GM12864 (cell line): ENCODE data around the gene DLGAP4.

Experiments used
- DNase-seq: peaks from one replicate; pipeline ENCODE4 v3.0.0-alpha.2; 2011; ENCODE audit warnings: low read depth
- H3K4me3 ChIP-seq: 2 replicates; pipeline ENCODE4 v1.5.1; 2011; ENCODE audit warnings: mild to moderate bottlenecking, low read depth, low read length, control low read depth
- TF ChIP-seq, protein P1 (sequence below): IDR thresholded peaks from 2 replicates; pipeline ENCODE4 v1.5.1; 2011; ENCODE audit warnings: low read depth, mild to moderate bottlenecking, moderate library complexity, low read length, control low read depth, inconsistent platforms; ENCODE audit errors: missing control alignments

The DLGAP4 gene

DNA sequence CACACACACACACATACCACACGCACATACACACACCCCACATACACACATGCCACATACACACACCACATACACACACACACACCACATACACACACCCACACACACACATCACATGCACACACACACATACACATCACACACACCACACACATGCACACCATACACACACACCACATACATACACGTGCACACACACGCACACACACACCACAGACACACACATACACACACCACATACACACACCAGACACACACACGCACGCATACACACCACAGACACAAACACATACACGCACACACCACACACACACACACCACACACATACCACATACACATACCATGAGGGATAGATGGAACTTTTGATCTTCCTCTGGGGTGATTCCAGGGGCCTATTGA lies 90.2 kb downstream of the DLGAP4 start:
- H3K4me3 ChIP-seq, result no peak overlapping the region
- no peak for DNase-seq
- TF ChIP-seq, protein P1, sequence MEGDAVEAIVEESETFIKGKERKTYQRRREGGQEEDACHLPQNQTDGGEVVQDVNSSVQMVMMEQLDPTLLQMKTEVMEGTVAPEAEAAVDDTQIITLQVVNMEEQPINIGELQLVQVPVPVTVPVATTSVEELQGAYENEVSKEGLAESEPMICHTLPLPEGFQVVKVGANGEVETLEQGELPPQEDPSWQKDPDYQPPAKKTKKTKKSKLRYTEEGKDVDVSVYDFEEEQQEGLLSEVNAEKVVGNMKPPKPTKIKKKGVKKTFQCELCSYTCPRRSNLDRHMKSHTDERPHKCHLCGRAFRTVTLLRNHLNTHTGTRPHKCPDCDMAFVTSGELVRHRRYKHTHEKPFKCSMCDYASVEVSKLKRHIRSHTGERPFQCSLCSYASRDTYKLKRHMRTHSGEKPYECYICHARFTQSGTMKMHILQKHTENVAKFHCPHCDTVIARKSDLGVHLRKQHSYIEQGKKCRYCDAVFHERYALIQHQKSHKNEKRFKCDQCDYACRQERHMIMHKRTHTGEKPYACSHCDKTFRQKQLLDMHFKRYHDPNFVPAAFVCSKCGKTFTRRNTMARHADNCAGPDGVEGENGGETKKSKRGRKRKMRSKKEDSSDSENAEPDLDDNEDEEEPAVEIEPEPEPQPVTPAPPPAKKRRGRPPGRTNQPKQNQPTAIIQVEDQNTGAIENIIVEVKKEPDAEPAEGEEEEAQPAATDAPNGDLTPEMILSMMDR, result no peak

DNA sequence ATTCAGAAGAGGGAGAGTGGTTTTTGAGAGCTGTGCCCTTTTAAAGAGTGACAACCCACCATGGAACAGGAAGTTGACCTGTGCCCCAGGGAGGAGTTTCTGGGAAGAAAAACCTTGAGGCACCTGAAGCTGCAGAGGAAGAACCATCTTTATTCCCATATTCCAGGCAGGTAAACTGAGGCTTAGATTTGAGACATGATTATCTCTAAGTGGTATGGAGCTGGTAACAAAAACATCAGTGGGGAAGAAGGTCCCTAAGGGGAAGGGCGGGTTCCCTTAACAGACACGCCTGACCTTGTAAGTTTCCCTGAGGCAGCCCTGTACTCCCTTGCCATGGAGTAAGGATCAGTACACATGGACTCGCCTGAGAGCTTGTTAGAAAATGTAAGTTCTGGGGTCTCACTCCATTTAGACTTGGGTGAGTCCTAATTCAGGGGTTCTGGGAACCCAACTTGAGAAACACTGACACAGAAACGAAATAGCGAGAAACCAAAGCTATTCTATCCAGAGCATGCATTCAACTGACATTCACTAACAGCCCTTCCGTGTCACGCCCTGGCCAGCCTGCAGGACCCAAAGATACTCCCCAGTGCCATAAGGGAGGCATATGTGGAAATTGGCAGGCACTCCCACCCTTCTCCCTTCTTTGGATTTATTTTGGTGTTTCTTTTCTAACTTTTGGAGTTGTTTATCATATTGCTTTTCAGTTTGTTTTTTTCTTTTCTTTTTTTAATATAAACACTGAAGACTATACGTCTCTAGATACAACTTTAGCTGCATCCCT lies 90.9 kb downstream of the DLGAP4 start:
- TF ChIP-seq, protein P1, result no peak
- DNase-seq, result no peak

DNA sequence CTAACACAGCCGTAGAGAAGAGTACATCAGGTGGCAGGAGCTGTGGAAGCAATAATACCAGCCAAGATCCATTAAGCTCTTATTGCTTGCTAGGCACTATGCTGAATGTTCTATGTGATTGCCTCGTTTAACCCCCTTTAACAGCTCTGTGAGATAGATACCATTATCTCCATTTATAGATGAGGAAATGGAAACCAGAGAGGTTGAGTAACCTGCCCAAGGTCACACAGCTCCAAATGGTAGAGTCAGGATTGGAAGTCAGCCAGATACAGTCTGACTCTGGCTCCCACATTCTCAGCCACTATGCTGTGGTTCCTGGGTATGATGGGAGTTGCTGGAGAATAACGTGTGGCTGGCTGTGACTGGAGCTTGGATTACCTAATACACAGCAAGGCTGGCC lies 92.4 kb downstream of the DLGAP4 start:
- H3K4me3 ChIP-seq, result no peak overlapping the region
- TF ChIP-seq, protein P1, result no peak
- no peak for DNase-seq

More for the DNA sequence above, 90.9 kb downstream of the DLGAP4 start:
- H3K4me3 ChIP-seq, result no peak overlapping the region

DNA sequence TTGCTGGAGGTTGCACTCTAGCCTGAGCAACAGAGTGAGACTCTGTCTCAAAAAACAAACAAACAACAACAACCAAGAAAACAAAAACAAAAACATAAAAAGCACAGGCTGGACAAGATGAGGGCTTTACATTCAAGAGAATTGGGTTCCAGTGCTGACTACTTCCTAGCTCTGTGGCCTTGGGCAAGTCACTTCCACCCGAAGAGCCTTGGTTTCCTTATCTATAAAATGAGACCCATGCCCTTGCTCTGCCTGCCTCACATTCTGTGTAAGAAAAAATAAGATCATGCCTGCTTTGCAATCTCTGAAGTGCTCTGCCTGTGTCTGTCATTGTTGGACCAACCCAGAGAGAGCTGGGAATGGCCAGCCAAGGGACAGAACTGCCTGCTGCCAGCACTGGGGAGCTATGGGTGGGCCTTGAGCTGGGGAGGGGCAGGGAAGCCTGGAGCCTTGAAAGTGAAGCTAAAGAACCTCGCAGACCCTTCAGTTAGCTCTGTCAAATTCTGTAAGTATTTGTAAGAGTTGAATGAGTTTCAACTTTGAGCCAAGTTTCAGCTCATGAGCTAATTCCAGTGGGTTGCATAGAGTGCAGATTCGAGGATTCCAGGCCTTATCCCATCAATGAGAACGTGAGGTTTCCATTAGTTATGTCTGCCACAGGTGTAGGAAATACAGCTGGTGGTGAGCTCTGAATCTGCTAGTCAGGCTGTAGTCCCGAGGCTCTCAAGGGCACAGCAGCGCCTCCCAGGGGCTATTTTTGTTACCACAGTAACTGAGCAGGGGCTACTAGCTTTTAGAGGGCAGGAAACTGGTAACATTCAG lies 93.2 kb downstream of the DLGAP4 start:
- DNase-seq, result peak; percentile 4
- no peak overlapping the region for H3K4me3 ChIP-seq

DNA sequence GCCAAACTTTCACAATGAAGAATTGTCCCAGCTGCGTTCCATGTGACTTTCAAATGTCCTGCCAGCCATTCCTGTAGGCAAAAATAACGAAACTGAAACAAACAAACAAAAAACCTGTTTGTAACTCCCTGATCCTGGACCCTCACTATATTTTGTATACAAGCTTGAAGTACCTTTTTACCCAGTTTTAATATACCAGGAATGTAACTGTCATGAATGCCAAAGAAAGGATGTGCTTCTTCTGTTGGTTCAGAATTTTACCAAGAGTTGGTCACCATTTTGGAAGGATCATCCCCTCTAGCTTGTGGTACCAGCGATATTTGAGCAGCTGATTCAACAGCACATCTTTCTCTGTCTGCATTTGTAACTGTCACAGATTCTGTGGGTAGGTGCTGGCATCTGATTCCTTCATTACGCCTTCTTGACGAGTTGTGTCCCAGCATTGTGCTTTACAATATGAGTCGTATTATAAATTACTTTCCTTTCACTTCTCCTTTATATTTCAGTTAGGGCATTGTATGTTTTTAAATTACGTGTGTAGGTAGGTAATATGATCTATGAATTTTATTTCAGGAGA lies 93.9 kb downstream of the DLGAP4 start:
- DNase-seq, result no peak
- H3K4me3 ChIP-seq, result no peak overlapping the region
- TF ChIP-seq, protein P1, result no peak

More for the DNA sequence above, 93.2 kb downstream of the DLGAP4 start:
- TF ChIP-seq, protein P1, result peak; percentile 56

DNA sequence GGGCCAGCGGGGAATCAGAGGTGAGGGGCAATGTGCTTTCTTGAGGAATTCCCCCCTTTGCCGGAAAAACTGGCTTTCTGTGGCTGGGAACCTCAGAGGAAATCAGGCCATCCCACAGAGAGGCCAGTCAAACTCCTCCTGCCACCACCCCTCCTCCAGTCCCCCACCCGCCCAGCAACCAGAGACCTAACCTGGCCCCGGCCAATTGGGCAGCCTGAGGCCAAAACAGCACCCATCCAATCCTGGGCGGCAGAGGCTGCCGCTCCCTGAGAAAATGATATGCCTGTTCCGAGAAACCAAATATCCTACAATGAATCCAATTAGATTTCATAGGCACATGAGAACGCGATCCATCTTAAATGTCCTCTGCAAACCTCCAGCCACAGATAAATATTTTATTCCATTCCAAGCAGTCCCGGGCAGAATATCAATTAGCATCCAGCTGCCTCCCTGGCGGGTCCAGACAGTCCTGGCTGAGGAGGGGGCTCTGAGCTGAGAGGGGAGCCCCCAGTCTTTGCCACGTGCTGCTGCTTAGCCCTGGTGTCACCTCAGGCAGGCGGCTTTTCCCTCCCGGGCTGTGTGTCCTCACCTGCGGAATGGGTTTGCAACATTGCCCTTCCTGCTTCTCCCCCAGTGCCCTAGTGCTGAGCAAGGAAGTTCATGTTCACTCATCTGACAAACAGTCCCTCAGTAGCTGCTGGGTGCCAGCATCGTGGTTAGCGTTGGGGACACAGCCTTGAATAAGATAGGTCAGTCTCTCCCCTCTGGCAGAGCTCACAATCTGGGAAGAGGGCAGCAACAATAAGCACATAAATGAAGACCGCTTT lies 95.0 kb downstream of the DLGAP4 start:
- H3K4me3 ChIP-seq, result no peak overlapping the region
- no peak for DNase-seq
- TF ChIP-seq, protein P1, result no peak
